Endometrium (tissue), 2 donors: Measurements from ENCODE around the gene ODC1.
"Not testable (repeated sequence)": the region's sequence is repeated elsewhere in the genome, so short reads cannot be mapped to it uniquely, and the experiment has no call there.

Experiments used
- FAIRE-seq: peaks from 2 replicates; lab custom pipeline; 2012; peaks lifted over from hg19 to GRCh38; lab: Jason Lieb, UNC
- donor health status: control.
- donor health status: control.

Gene ODC1

GRCh38 chr2:10478298-10478625 is 30.1 kb upstream of the ODC1 start:
- no peak for FAIRE-seq

DNA sequence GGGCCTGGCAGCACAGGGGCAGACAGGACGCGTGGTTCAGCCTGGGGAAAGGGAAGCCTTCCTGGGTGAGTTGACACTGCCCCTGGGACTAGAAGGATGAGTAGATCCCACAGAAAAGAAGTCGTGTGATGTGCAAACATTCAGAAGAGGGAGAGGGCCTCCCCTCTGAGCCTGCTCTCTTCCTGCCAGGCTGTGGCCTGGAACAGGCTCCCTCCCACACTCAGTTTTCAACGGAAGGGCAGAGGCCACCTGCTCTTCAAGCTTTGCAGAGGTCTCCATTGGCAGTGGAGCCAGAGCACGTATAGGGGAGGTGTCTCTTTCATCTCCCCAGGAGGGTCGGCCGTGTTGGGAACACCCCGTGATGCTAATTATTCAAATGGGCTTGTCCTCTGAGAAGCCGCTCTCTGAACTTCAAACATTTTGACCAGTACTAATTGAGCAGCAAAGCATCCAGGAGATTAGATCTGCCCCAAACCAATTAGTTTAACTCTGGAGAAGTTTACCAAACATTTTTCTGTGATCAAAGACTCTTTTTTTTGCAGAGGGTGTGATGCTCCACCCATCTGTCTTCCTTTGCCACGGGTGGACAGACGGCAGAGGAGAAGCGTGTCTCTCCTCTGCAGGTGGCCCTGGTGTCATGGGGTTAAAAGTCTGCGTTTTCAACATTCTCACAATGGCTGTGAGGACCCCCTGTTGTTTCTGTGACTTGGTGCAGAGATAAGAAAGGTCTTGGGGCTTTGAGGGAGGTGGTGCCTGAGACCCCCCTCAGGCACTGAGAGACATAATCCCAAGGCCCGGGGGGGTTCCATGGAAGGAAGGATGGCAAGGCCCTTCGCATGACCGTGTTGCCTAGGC is 29.5 kb upstream of the ODC1 start:
- no peak for FAIRE-seq

DNA sequence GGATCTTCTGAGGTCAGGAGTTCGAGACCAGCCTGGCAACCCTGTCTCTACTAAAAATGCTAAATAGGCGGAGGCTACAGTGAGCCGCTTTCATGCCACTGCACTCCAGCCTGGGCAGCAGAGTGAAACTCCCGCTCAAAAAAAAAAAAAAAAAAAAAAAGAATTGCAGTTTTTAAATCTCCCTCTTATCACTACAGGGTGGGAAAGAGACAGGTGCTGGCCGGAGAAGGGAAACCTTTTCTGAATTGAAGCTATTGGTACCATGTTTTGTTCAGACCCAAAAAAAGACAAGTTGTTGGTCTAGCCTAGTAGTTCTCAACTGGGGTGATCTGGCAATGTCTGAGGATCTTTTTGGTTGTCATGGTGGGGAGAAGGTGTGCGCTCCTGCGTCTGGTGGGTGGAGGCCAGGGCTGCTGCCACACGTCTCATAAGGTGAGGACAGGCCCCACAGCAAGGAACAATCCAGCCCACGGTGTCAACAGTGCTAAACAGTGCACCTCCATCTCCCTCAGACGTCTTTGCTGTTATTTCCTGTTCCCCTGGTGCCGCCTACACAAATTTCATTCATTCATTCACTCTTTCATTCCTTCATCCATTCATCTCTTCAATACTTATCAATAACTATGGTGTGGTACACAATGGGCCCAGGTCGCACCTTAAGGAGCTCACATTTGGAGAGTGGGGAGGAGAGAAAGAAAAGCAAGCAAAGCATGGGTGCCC is 28.8 kb upstream of the ODC1 start:
- no peak for FAIRE-seq

DNA sequence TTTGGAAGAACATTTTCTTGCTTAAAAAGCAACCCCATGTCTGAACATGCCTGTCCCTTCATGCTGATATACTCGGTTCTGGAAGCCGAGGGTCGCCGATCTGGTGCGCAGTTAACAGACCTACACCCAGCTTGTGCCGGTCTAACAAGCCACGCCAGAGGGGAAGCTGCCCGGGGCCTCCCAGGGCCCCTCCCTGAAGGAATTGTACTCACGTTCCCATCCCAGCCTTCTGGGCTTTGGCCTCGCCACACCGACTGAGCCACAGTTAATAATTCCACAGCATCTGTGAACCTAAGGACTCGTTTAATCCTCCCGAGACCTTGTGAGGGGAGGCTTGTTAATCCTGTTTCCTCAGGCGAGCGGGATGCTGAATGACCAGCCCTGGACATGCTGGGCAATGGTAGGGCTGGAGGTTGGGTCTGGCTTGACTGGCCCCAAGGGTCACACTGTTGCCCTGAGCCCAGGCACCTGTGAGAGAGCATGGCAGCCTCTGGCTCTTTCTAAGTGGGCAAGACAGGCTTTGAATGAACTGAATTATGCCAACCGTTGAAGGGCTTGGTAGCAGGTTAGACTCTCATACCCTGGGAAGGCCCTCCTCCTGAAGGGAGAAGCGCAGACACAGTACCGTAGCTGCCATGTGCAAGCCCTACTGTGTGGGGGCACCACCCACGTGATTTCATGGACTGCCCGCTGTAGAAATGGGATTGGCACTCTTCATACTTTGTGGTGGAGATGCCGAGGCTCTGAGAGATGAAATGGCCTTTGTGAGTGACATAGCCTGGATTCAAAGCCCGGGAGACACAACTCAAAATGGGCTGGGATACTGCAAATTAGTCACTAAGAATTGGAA is 27.9 kb upstream of the ODC1 start:
- no peak for FAIRE-seq

GRCh38 chr2:10475221-10475722 is 27.1 kb upstream of the ODC1 start:
- no peak for FAIRE-seq

- FAIRE-seq, result no peak
These were observed 25.1 kb upstream of the ODC1 start for GRCh38 chr2:10473121-10473756.

GRCh38 chr2:10471955-10472354 is 23.8 kb upstream of the ODC1 start:
- no peak for FAIRE-seq

DNA sequence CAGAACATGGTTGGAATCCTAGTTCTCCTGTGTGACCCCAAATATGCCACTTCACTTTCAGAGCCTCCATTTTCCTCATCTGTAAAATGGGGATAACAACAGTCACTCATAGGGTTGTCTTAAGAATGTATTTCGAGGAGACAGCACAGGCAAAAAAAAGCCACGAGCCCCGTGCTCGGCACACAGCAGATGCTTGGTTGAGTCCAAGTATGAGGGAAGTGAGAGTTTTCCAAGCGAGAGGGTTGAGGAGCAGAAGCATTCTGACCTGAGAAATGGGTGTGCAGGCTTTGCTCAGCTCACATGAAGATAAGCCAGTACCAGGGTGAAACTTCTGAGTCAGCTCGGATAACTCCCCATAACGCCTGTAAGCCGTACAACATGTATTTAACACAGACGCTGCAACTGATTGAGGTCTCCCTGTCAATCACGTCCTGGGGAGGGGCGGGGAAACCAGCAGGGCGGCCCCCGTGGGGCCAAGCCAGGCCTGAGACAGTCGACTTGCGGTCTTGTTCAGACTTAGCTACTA is 23.0 kb upstream of the ODC1 start:
- no peak for FAIRE-seq

GRCh38 chr2:10469955-10470608 is 22.0 kb upstream of the ODC1 start:
- FAIRE-seq, result no peak

- FAIRE-seq, result no peak
These were observed 21.2 kb upstream of the ODC1 start for GRCh38 chr2:10469301-10469700.

DNA sequence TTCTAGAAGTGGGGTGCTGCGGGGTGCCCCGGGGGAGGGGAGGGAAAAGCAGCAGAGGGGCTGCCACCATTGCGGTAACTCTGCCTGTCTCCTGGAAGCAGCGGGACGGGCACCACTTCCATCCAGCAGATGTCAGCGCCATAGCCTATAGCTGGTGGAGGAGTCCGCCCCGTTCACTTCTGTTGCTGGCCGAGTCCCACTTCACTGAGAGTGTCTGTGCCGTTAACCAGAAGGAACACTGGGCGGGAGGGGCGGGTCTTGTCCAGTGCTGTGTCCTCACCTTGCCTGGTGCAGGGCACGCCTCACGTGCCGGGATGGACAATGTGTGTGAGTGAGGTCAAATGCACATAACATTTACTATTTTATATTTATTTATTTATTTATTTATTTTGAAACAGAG is 19.3 kb upstream of the ODC1 start:
- no peak for FAIRE-seq

GRCh38 chr2:10466801-10467200 is 18.7 kb upstream of the ODC1 start:
- no peak for FAIRE-seq

DNA sequence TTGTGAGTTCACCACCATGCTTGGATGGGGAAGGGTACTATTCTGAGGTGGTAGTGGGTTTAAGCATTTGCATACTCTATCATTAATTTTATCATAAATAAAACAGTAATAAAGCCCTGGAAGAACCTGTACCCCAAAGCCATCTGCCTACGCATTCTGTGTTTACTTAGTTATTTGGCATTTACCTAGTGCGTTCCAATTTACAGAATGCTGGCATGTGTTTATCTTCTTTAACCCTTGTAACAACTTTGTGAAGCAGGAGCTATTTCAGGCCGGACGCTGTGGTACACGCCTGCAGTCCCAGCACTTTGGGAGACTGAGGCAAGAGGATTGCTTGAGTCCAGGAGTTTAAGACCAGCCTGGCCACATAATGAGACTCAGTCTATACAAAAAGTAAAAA is 17.8 kb upstream of the ODC1 start:
- FAIRE-seq, result no peak

- no peak for FAIRE-seq
These were observed 14.3 kb upstream of the ODC1 start for GRCh38 chr2:10462178-10463083.

- no peak for FAIRE-seq
These were observed 12.3 kb upstream of the ODC1 start for GRCh38 chr2:10460366-10460796.

DNA sequence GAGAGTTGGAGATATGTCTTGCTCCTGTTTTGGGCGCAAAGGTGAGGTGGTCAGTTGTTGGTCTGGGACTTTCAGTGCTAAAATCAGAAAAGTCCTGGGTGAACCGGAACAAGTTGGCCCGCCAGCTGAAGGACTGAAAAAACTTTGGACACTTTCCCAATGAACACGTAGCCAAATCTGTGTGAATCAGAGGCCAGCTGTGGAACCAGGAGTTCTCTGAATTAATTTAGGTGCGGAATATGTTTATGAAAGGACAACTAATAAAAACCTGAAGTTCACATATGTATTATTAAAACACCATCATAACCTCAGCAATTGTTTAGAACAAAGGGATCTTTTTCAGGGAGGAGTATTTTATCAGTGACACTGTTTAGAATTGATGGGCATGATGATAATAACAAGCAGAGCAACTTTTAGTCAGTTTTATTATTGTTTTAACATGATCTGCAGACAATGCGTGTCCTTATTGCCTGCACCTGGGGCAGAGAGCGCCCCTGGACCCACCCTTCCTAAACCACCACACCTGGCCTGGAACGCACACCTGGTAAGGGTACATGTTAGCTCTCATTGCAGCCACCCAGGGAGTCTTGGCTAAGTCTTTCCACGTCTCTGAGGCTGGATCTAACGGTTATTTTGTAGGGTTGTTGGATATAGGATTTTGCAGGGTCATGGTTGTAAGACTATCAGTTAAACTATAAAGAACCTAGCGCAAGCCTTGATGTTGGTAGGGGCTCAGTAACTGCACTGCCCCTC is 9.9 kb upstream of the ODC1 start:
- no peak for FAIRE-seq

DNA sequence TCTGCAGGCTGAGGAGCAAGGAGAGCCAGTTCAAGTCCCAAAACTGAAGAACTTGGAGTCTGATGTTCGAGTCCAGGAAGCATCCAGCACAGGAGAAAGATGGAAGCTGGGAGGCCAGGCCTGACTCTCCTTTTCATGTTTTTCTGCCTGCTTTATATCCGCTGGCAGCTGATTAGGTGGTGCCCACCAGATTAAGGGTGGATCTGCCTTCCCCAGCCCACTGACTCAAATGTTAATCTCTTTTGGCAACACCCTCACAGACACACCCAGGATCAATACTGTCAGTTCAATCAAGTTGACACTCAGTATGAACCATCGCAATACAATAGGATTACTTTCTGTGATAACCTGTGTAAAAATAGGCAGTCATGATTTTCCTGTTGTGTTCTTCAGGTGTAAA is 9.1 kb upstream of the ODC1 start:
- not testable (repeated sequence) for FAIRE-seq

DNA sequence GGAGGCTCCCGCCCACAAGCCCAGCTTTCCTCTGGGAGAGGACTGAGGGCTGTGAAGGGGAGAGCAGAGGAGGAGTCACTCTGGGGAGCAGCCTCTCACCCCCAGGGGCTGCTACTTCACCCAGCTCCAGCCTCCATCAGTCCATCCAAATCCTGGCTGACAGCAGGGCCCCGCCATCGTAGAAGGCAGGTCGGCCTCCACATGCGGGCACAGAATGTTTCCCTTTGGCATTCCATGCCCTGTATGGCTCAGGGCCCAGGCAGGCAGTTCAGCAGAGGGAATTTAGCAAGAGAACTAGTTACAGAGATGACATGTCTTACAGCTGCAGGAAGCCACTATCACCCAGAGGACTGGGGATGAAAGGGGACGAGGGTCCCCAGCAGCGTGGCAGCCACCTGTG is 6.4 kb upstream of the ODC1 start:
- no peak for FAIRE-seq

DNA sequence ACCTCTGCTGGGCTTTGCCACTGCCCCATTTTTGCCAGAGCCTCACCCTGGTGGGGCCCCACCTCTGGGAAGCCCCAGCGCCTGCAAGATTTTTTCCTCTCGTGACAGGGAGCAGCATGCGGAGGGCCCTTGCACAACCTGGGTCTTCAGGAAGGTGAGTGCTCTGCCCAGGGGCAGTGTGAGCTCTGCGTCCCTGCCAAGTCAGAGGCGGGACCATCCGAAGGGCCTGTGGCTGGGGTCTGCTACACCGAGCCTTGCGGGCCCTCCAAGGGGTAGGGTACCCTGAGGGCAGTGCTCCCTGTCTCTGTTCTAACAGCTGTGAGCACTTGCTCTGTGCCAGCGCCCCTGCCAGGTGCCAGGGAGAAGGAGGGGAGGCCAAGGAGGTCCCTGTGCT is 5.8 kb upstream of the ODC1 start:
- no peak for FAIRE-seq
